ENCODE results near the gene MRPS34.

Gene MRPS34

DNA sequence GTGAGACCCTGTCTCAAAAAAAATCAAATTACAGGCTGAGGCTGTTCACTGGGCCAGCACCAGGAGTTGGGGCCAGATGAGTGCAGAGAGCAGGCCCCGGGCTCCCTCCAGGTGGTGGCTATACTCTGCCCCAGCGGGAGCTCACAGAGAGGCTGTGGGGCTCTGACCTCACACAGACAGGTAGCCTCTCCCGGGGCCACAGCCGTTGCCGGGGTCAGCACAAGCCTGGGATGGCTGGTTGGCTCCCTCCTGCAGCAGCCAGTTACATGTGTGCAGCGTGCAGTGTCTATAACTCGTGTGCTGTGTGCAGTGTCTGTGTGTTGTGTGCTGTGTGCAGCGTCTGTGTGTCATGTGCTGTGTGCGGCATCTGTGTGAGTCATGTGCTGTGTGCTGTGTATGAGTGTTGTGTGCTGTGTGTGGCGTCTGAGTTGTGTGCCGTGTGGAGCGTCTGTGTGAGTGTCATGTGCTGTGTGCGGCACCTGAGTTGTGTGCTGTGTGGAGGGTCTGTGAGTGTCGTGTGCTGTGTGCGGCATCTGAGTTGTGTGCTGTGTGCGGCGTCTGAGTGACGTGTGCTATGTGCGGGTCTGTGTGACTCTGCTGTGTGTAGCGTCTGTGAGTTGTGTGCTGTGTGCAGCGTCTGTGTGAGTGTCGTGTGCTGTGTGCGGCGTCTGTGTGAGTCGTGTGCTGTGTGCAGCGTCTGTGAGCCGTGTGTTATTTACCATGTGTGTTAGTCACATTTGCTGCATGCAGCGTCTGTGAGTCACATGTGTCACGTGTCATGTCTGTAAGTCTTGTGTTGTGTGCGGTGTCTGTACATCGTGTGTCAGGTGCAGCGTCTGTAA, 46.1 kb downstream of the MRPS34 start:
- H3K9ac ChIP-seq (ENCODE audit: low read length): no peak overlapping the region
- no peak overlapping the region for H2AFZ ChIP-seq (ENCODE audit: low read depth, low read length)
- TF ChIP-seq, protein P1, sequence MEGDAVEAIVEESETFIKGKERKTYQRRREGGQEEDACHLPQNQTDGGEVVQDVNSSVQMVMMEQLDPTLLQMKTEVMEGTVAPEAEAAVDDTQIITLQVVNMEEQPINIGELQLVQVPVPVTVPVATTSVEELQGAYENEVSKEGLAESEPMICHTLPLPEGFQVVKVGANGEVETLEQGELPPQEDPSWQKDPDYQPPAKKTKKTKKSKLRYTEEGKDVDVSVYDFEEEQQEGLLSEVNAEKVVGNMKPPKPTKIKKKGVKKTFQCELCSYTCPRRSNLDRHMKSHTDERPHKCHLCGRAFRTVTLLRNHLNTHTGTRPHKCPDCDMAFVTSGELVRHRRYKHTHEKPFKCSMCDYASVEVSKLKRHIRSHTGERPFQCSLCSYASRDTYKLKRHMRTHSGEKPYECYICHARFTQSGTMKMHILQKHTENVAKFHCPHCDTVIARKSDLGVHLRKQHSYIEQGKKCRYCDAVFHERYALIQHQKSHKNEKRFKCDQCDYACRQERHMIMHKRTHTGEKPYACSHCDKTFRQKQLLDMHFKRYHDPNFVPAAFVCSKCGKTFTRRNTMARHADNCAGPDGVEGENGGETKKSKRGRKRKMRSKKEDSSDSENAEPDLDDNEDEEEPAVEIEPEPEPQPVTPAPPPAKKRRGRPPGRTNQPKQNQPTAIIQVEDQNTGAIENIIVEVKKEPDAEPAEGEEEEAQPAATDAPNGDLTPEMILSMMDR (IDR thresholded peaks at IDR 0.05; ENCODE audit: low read depth, low read length): no peak
- TF ChIP-seq EZH2phosphoT487 (IDR thresholded peaks at IDR 0.05; ENCODE audit: low read depth): no peak
- H3K27ac ChIP-seq (ENCODE audit: low read length): no peak overlapping the region
- no peaks in the 10 kb centered on the region for H3K9me3 ChIP-seq (ENCODE audit: insufficient read depth, low read length)
- peaks cover 9% of the 10 kb centered on the region for H3K79me2 ChIP-seq (ENCODE audit: low read length)
- peaks cover 24% of the 10 kb centered on the region for H4K20me1 ChIP-seq (ENCODE audit: insufficient read depth, low read length)
- peaks cover 11% of the 10 kb centered on the region for H3K4me1 ChIP-seq (ENCODE audit: low read length)
- H3K4me2 ChIP-seq (ENCODE audit: low read length): no peak overlapping the region
- H3K36me3 ChIP-seq (replicated peaks; ENCODE audit: low read depth, low read length): peaks cover 3% of the 10 kb centered on the region
- H3K27me3 ChIP-seq (ENCODE audit: low read depth, low read length): no peaks in the 10 kb centered on the region
- H3K4me3 ChIP-seq (ENCODE audit: low read length): no peak overlapping the region

DNA sequence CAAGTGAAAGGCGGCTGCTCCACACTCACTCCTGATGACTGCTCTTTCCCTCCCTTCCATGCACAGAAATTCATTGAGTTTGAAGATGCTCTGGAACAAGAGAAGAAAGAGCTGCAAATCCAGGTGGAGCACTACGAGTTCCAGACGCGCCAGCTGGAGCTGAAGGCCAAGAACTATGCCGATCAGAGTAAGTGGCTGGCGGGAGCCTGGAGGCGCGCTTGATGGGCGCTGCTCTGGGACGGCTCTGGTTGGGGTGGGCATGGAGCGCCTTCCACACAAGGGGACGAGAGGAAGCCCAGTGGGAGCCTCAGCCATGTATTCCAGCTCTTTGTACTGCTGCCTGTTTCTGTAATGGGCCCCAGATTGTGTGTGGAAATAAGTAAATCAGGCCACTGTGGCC, 48.4 kb downstream of the MRPS34 start:
- Histone ChIP-seq H3K27me3 (ENCODE audit: low read depth, low read length) (no peaks in the 10 kb centered on the region), H3K9me3 (ENCODE audit: insufficient read depth, low read length) (no peaks in the 10 kb centered on the region), H4K20me1 (ENCODE audit: insufficient read depth, low read length) (peaks cover 27% of the 10 kb centered on the region), H3K4me2 (ENCODE audit: low read length) (no peak overlapping the region), H3K4me1 (ENCODE audit: low read length) (peaks cover 12% of the 10 kb centered on the region), H3K9ac (ENCODE audit: low read length) (no peak overlapping the region), H3K27ac (ENCODE audit: low read length) (no peak overlapping the region), H3K4me3 (ENCODE audit: low read length) (no peak overlapping the region), H3K36me3 (replicated peaks; ENCODE audit: low read depth, low read length) (peaks cover 3% of the 10 kb centered on the region), H2AFZ (ENCODE audit: low read depth, low read length) (no peak overlapping the region), H3K79me2 (ENCODE audit: low read length) (peaks cover 9% of the 10 kb centered on the region)
- no peak for TF ChIP-seq EZH2phosphoT487 (IDR thresholded peaks at IDR 0.05; ENCODE audit: low read depth)
- TF ChIP-seq, protein P1 (IDR thresholded peaks at IDR 0.05; ENCODE audit: low read depth, low read length): no peak

DNA sequence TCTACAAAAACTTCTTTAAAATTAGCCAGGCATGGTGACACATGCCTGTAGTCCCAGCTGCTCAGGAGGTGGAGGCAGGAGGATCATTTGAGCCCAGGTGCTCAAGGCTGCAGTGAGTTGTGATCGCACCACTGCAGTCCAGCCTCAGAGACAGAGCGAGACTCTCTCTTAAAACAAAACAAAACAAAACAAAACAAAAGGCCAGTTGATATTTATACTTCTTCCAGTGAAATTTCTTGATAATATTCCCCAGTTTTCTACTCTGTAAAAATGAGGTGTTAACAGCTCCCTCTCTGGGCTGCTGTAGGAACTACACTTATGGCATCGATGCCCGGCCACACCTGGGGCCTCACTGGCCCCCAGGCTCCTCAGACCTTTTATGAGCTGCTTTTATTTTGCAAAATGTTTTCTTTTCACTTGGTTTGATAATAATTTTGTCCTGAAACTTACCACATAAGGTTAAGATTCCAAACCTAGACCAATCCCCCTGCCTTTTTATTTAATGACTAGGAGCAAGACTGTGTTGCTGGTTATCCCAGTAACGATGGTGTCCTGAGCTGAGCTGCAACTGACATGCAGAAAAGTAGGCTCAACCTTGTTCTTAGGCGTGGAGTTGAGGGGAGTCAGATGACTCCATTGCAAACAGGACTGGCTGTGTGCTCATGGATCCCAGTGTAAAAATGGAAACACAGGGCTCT, 49.3 kb downstream of the MRPS34 start:
- H3K36me3 ChIP-seq (replicated peaks; ENCODE audit: low read depth, low read length): peaks cover 3% of the 10 kb centered on the region
- H3K4me2 ChIP-seq (ENCODE audit: low read length): no peak overlapping the region
- no peak overlapping the region for H3K27ac ChIP-seq (ENCODE audit: low read length)
- no peaks in the 10 kb centered on the region for H3K9me3 ChIP-seq (ENCODE audit: insufficient read depth, low read length)
- H3K79me2 ChIP-seq (ENCODE audit: low read length): peaks cover 9% of the 10 kb centered on the region
- H3K4me3 ChIP-seq (ENCODE audit: low read length): no peak overlapping the region
- H3K4me1 ChIP-seq (ENCODE audit: low read length): peaks cover 12% of the 10 kb centered on the region
- no peak overlapping the region for H3K9ac ChIP-seq (ENCODE audit: low read length)
- no peak for TF ChIP-seq EZH2phosphoT487 (IDR thresholded peaks at IDR 0.05; ENCODE audit: low read depth)
- TF ChIP-seq, protein P1 (IDR thresholded peaks at IDR 0.05; ENCODE audit: low read depth, low read length): peak; percentile 68
- H3K27me3 ChIP-seq (ENCODE audit: low read depth, low read length): no peaks in the 10 kb centered on the region
- H2AFZ ChIP-seq (ENCODE audit: low read depth, low read length): no peak overlapping the region
- peaks cover 34% of the 10 kb centered on the region for H4K20me1 ChIP-seq (ENCODE audit: insufficient read depth, low read length)

Measured in OCI-LY3 (cell line).